H7 (cell line): ENCODE data around the gene KCNMA1. TPM values are rescaled to one million over a fixed set of nuclear protein-coding genes. Genes with fewer than 3 reads are reported as not detected.

Experiments
- DNase-seq: peaks from one replicate; pipeline ENCODE4 v3.0.0; 2012
- H3K27me3 ChIP-seq: 2 replicates; pipeline ENCODE4 v1.6.0; 2011; ENCODE audit warnings: mild to moderate bottlenecking, low read length; ENCODE audit not compliant: control insufficient read depth, insufficient read depth
- H3K36me3 ChIP-seq: replicated peaks from 2 replicates; pipeline ENCODE4 v1.5.1; 2011; ENCODE audit warnings: low read length; ENCODE audit not compliant: control insufficient read depth, insufficient read depth
- H3K4me3 ChIP-seq: 2 replicates; pipeline ENCODE4 v1.5.1; 2011; ENCODE audit warnings: low read depth, mild to moderate bottlenecking, control low read depth, low read length, moderate library complexity; ENCODE audit not compliant: insufficient read depth
- total RNA-seq: library from RNA; depleted of rRNA; stranded (reverse); fragments of >200 nt; shearing (Covaris generic); gene quantifications from 2 replicates; pipeline ENCODE4 v1.2.3, GENCODE V29; 2014

The KCNMA1 gene
- total RNA-seq, 1 experiment from 2014 or later = 0.94 TPM

DNA sequence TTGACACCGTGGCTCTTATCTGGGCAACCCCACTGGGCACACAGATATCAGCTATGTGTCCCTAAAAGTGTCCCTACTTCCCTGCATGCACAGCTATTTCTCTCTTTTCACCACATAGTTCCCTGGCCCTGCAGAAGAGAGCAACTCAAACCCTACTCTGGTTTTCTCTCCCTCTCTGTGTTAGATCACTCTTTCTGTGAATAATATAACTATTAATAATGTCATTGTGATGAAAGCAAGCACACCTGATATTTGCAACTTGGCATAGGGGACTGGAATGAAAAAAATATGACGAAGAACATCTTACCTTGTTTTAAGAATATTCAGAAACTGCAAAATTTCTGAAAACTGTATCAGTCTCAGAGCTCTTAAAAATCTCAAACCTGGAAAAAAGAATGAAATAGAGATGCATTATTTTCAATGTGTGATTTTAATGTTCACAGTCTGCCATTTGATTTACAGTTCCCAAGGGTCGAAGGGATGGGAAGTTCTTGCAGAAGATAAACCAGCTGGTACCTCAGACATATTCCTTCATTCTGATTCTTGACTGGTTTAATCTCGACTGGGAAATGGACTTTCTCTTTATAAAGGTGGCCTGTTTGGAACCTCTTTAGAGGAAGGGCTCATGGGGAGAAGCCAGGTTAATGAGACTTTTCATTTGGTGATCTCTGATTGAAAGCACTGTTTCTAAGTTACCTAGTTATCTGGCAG, 516.8 kb downstream of the KCNMA1 start:
- DNase-seq = no peak
- Histone ChIP-seq H3K27me3 (peaks cover 2% of the 10 kb centered on the region), H3K36me3 (no peaks in the 10 kb centered on the region), H3K4me3 (no peak overlapping the region)

DNA sequence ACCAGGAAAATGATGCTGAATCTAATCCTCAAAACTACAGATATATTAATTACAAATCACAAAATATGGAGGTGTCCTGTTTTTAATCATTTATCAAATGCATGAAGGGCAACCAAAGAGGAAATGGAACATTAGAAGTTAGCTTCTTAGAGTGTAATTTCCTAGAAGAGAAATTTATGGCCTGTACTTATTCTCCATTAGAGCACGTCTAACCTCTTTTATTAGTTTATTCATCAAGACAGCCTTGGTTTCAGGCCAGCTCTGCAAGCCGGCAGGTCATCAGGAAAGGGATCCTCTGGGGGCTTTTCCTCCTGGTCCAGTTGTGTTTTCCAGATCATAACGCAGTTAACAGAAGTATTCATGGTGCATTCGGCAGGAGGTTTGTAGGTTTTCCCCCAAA, 517.6 kb downstream of the KCNMA1 start:
- H3K27me3 ChIP-seq = peaks cover 2% of the 10 kb centered on the region
- H3K4me3 ChIP-seq = no peak overlapping the region
- no peak for DNase-seq
- no peaks in the 10 kb centered on the region for H3K36me3 ChIP-seq

DNA sequence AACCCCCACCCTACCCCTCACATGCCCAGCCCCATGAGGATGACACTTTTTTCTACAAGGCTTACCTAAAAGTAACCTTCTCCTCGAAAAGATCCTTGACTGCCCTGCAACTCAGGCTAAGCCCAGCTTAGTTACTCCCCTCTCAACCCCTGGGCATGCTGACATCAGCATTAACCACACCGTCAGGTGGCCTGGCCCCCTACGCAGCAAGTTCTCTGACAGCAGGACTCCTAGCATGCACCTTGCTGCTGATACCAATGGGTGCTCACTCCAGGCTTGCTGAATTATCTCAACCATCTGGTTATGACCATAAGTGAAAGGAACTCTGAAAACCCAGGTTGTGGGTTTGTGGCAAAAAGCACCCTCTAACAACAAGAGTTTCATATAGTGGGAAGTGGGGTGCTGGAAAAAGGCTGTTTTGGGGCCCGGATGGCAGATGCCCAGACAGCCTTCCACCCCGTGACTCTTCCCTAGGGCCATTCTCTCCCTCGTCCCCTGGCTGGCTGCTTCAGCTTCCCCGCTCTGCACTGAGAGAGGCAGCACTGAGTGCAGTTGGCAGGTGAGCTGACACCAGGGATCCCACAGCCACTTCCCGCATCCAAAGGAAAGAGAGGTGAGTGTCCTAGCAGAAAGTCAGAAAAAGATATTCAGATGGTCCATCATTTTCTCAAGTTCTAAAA, 518.9 kb downstream of the KCNMA1 start:
- peaks cover 2% of the 10 kb centered on the region for H3K27me3 ChIP-seq
- DNase-seq = no peak
- H3K4me3 ChIP-seq = no peak overlapping the region
- H3K36me3 ChIP-seq = no peaks in the 10 kb centered on the region

DNA sequence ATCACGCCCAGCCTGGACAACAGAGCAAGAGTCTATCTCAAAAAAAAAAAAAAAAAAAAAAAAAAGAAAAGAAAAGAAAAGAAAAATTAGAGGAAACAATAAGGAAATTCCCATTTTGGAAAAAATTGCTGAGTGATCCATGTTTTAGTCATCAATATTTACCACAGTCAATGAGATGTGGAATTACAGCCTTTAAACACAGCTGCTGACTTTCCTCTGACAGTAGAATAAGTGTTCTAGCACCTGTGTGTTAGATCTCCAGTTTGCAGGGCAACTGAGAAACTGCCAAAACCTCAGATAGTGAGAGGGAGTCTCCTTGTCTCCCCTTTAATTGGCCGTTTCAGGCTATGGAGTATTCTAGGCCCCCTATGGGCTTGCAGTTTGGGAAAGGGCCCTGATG, 520.1 kb downstream of the KCNMA1 start:
- H3K36me3 ChIP-seq = no peaks in the 10 kb centered on the region
- no peak for DNase-seq
- H3K4me3 ChIP-seq = no peak overlapping the region
- H3K27me3 ChIP-seq = peaks cover 2% of the 10 kb centered on the region

DNA sequence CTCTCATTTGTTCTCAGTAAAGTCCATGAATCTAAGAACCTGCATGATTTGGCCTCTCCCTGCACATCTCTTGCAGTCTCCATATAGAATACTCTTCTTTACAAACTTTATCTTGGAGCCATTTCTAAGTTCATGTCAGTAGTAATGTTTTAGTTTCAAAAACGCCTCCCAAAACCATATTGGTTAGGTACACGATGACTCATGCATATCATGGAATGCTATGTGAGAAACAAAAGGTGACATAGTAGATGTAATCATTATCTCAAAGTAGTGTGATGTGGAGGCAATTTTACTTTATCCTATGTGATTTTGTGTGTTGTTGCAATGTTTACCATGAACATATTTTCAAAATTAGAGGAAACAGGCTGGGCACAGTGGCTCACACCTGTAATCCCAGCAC, 520.7 kb downstream of the KCNMA1 start:
- no peak for DNase-seq
- H3K4me3 ChIP-seq = no peak overlapping the region

DNA sequence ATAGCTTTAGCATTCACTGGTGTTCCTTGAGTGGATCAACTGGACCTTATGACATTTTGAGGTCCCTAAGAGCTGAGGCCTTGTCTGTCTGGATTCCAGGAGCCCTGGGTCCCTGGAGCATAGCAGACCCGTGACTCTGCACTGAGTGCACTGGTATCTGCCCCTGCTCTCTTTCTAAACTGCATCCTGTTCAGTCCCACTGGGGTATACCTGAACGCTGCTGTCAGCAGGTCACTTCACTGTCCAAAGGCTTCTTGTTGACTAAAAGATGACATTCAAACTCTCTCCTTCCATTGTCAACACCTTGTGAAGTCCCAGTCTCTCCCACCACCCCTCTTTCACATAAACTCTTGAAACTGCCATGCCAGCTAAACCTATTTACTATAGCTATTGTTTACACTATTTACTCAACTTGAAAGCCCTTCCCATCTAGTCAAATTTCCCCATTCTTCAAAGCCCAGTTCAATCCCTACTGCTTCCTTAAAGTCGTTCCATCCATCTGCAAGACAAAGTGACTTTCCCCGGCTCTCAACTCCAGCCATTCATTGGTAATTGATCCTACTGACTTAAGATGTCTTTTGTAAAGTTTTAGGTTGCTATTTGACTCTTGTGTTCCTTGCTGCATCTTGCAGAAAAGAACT, 523.3 kb downstream of the KCNMA1 start:
- peak; percentile 48 for DNase-seq
- no peaks in the 10 kb centered on the region for H3K36me3 ChIP-seq
- H3K27me3 ChIP-seq = peaks cover 2% of the 10 kb centered on the region
- H3K4me3 ChIP-seq = no peak overlapping the region

More for the DNA sequence above, 520.7 kb downstream of the KCNMA1 start:
- Histone ChIP-seq H3K27me3 (peaks cover 2% of the 10 kb centered on the region), H3K36me3 (no peaks in the 10 kb centered on the region)

DNA sequence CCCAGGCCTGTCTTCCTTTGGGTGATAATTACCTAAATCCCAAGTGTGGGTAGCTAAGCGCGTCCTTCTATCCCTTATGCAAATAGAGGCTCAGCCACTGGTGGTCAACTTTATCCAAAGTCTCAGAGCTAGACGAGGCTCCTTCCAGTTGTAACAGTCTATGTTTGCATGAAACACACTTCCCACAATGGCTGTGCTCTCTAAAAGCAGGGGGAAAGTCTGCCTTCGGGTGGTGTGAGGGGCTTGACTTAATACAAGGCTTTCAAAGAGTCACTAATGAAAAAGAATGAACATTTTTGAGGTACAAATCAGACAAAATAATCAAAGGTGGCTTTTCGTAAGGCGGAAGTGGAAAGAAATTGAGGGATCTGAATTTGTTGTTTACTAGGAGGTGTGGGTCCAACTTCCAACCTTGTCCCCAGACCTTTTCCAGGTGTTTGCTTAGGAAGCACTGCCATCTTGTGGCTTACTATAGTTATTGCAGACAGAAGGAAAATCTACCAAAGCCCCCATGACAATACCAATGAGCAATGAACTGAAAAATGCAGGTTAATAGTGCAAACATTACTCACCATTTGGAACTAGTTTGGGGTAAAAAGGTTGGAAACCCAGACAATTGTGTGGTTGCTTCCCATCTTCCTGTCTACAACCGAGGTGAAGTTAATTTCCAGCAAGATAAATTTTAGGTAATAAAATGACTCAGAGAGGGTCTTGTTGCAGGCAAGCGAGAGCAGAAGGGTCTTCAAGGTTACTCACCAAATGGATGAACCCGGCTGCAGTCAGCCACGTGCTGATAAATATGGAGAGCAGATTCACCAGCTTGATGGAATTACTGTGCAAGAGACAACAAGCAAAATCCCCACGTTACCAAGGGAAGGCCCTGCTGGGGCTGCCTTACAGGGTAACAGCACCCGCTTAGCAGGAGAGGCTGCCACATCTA, 525.7 kb downstream of the KCNMA1 start:
- no peaks in the 10 kb centered on the region for H3K36me3 ChIP-seq
- peak; percentile 62 for DNase-seq
- H3K4me3 ChIP-seq = no peak overlapping the region
- peaks cover 2% of the 10 kb centered on the region for H3K27me3 ChIP-seq

DNA sequence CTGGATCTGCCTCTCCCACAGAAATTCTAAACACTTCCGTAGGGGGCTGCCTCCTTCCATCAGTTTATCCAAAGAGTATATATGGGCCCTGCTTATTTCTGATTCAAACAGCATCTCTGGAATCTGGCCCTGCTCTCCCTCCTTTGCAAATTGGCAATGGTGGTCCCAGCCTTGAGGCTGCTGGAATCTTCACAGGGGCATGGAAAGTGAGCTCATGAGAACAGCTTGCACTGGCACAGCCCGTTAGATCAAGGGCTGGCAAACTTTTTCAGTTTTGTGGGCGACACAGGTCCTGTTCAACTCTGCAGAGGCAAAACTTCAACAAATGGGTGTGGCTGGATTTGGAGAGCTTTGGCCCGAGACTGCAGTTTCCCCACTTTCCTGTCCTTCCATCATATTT, 526.9 kb downstream of the KCNMA1 start:
- H3K27me3 ChIP-seq = no peaks in the 10 kb centered on the region; the same call in 1 of the 2 replicates
- no peak overlapping the region for H3K4me3 ChIP-seq
- no peak for DNase-seq
- H3K36me3 ChIP-seq = no peaks in the 10 kb centered on the region

DNA sequence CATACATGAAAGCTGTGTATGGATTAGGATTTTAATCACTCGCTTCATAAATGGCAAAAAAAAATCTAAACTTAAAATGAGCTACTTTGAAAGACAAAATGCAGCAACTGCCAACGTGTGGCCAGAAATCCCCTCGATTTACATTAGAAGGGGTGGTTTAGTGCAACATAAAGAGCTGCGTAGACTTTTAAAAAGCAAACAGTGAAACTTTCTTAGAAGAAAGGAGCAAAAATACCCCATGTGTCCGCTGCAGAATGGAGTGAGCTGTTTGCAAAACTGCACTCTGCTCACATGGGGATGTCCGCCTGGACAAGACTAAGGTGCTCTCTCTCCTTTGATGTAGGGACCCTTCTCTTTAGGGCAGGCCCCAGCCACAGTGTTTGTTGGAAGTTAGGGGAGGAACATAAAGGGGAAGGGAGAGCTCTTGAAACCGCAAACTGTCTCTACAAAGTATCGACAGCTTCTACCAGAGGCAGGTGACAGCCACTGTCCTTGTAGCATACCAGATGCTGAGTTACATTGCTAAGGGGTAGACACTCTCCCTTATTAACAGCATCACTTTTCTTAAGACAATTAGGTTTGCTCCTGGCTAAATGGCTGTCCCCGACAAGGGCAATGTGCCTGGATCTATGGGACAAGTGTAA, 528.1 kb downstream of the KCNMA1 start:
- no peak overlapping the region for H3K4me3 ChIP-seq
- peak; percentile 22 for DNase-seq
- no peaks in the 10 kb centered on the region for H3K27me3 ChIP-seq
- no peaks in the 10 kb centered on the region for H3K36me3 ChIP-seq

DNA sequence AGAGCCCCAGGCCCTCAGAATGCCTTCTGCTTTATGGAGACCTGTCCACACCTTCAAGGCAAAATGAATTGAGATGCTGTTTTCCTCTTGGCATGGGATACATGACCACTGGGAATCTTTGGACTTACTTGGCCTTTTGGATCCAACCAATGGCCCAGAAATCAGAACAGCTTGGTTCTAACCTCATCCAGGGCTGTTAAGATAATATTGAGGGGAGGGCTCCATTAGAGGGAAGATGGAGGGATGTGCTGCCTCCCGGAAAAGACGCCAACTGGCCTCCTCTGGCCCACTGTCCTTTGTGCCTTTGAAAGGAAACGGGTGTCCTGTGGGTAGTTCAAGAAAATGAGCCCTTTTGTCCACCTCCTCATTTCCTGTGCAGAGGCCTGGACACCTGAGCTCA, 530.9 kb downstream of the KCNMA1 start:
- no peak for DNase-seq
- no peaks in the 10 kb centered on the region for H3K36me3 ChIP-seq
- no peak overlapping the region for H3K4me3 ChIP-seq
- H3K27me3 ChIP-seq = peaks cover 2% of the 10 kb centered on the region

DNA sequence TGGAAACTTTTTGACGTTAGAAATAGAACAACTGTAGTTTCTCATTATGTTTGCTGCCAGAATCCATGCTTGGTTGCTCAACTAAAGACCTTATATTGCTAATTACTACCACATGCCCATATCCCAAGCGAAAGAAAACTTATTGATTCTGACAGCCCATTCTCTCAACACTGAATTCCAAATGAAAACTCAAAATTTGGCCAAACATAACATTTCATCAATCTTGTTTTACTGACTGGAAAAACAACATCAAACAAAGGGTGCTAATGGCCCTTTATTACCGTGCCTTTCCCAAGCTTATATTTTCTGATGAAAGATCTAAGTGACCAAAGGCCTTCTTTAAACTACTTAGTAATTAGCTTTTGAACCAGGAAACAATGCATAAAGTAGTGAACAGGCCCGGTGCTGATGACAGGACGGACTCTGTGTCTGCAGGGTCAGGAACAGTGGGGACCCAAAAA, 531.8 kb downstream of the KCNMA1 start:
- Histone ChIP-seq H3K27me3 (peaks cover 2% of the 10 kb centered on the region), H3K36me3 (no peaks in the 10 kb centered on the region), H3K4me3 (no peak overlapping the region)
- DNase-seq = no peak

DNA sequence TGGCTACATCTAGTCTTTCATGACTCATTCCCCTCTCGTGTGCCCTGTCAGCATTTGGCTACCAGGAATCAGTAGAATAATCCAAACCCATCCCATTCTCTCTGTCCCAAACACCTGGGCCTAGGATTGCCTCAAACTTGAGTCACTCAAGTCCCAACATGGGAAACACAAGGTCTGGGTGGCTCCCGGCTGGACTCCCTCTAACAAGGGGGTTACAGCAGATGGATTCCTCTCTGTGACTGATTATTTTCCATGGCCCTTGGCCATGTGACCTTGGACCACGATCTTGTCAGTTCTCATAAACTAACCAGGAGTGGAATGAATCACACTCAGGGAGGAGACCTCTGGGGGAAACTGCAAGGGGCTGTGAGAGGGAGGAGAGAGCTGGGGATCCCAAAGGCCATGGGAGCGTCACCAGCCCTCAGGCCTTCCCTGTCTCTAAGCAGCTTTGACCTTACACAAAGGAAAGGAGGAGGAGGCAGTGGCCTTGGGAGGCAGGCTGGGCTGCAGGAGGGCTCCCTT, 533.1 kb downstream of the KCNMA1 start:
- no peak for DNase-seq
- Histone ChIP-seq H3K36me3 (no peaks in the 10 kb centered on the region), H3K4me3 (no peak overlapping the region), H3K27me3 (peaks cover 2% of the 10 kb centered on the region)

DNA sequence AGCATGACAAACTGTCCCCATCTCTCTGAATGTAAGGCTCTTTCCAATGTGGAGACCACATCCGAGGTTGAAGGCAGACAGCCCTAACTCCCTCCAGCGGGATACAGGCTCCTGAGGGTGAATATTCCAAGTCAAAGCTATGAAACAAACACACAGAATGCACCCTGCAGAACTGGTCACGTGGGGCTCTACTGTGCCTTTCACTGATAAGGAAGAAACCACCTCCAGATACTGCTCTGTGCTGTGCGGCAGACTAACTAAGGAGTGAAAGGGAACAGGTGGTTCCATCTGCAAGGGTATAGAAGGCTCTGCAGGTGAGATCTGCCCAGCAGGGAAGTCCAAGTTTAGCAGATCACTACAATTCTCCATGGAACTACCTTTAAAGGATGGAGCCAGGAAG, 534.4 kb downstream of the KCNMA1 start:
- peaks cover 2% of the 10 kb centered on the region for H3K27me3 ChIP-seq
- DNase-seq = no peak
- no peak overlapping the region for H3K4me3 ChIP-seq
- H3K36me3 ChIP-seq = no peaks in the 10 kb centered on the region

DNA sequence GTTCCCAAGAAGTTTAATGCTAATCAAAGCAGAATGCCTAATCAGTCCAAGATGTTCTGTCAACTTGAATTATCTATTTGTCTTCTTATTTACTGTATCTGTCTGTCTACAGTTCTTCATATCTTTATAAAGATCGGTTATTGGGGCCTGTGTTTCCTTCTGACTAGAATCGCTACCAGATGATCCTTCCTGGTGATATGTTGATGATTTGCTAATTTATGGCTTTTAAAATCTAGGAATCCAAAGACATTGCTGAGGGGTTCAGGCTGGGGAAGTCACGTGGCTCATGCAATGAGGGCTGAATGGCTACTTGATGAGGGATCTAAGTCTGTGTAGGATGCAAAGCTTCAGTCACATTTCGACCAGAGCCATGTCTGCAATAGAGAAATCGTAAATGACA, 536.3 kb downstream of the KCNMA1 start:
- Histone ChIP-seq H3K27me3 (peaks cover 2% of the 10 kb centered on the region), H3K4me3 (no peak overlapping the region), H3K36me3 (no peaks in the 10 kb centered on the region)
- no peak for DNase-seq
